HCT116 (cell line): Measurements from ENCODE around the gene GFOD1. TPM values are rescaled to one million over a fixed set of nuclear protein-coding genes. Genes with fewer than 3 reads are reported as not detected.

Experiments
- ATAC-seq: fragments of 200-7000 bp; cut with Tn5 transposase; 2 replicates; pipeline ENCODE4 v1.9.1; 2020; ENCODE audit warnings: mild to moderate bottlenecking, moderate library complexity
- BruUV-seq: library from RNA; stranded (reverse); fragments of 400-500 nt; replicated peaks from 2 replicates; lab custom pipeline; 2021; lab: Mats Ljungman, UMichigan
- CTCF ChIA-PET: fragments of 300-600 bp; sonication (Branson Sonifier 250); formaldehyde crosslinking; loops from one replicate; lab custom pipeline; 2021; ENCODE audit warnings: antibody characterized with exemption; lab: Charles Lee
- POLR2A ChIA-PET: fragments of 300-600, 350-600 bp; sonication (Branson Sonifier 250); formaldehyde crosslinking; loops from one replicate; lab custom pipeline; 2021; ENCODE audit warnings: antibody characterized with exemption; lab: Charles Lee
- RAD21 ChIA-PET, 2 experiments: fragments of 300-600 bp; sonication (Branson Sonifier 250); formaldehyde crosslinking; loops; one replicate each; lab custom pipeline; 2023; ENCODE audit warnings: low total read pairs in 2 of 2; ENCODE audit not compliant: uncharacterized antibody in 2 of 2, unreplicated experiment in 2 of 2, low non-redundant PET in 1 of 2; lab: Charles Lee
- DNase-seq: peaks from one replicate; pipeline ENCODE4 v3.0.0-alpha.2; 2010; ENCODE audit warnings: low read depth, low spot score
- H2AFZ ChIP-seq: fragments of 200-600 bp; shearing (Covaris generic), sonication (generic); 2 replicates; pipeline ENCODE4 v1.6.1; 2017; ENCODE audit warnings: low read depth, mixed run types, mixed read lengths, antibody characterized with exemption, low read length; ENCODE audit not compliant: poor library complexity, severe bottlenecking
- H3K27ac ChIP-seq: 2 replicates; pipeline ENCODE4 v1.5.1; 2012; ENCODE audit warnings: low read depth, low read length
- H3K27me3 ChIP-seq: fragments of 200-600 bp; sonication (generic); 2 replicates; pipeline ENCODE4 v1.6.1; 2016; ENCODE audit warnings: mixed run types, low read length, mixed read lengths; ENCODE audit not compliant: insufficient read depth
- H3K36me3 ChIP-seq, 2 experiments: fragments of 200-500 bp in 1 of 2; fragments of 200-600 bp in 1 of 2; sonication (Bioruptor generic) in 1 of 2; sonication (generic) in 1 of 2; 2 replicates each; pipeline versions ENCODE4 v1.5.1 to v1.6.1; 2014 to 2016; ENCODE audit warnings: low read length in 2 of 2, inconsistent platforms in 1 of 2, mixed read lengths in 1 of 2, mixed run types in 1 of 2; ENCODE audit not compliant: insufficient read depth in 2 of 2, control insufficient read depth in 1 of 2
- H3K4me1 ChIP-seq, 2 experiments: fragments of 200-600 bp in 1 of 2; sonication (generic) in 1 of 2; 2 replicates each; pipeline versions ENCODE4 v1.5.1 to v1.6.1; 2012 to 2017; ENCODE audit warnings: low read length in 2 of 2, inconsistent platforms in 1 of 2, mild to moderate bottlenecking in 1 of 2, mixed read lengths in 1 of 2, mixed run types in 1 of 2, moderate library complexity in 1 of 2; ENCODE audit not compliant: insufficient read depth in 2 of 2, control insufficient read depth in 1 of 2
- H3K4me2 ChIP-seq: fragments of 200-600 bp; sonication (generic); 2 replicates; pipeline ENCODE4 v1.6.1; 2017; ENCODE audit warnings: mixed run types, low read length, mixed read lengths
- H3K4me3 ChIP-seq, 2 experiments: fragments of 200-600 bp in 1 of 2; sonication (generic) in 1 of 2; replicated peaks in 1 of 2; 2 replicates each; pipeline ENCODE4 v1.5.1; 2011 to 2016; ENCODE audit warnings: low read length in 2 of 2, control low read depth in 1 of 2, low read depth in 1 of 2, mild to moderate bottlenecking in 1 of 2, mixed read lengths in 1 of 2, mixed run types in 1 of 2
- H3K79me2 ChIP-seq: fragments of 200-600 bp; sonication (generic); 2 replicates; pipeline ENCODE4 v1.6.1; 2017; ENCODE audit warnings: mild to moderate bottlenecking, mixed run types, low read length, moderate library complexity, mixed read lengths; ENCODE audit not compliant: insufficient read depth
- H3K9ac ChIP-seq: fragments of 200-600 bp; sonication (generic); 2 replicates; pipeline ENCODE4 v1.6.1; 2016; ENCODE audit warnings: low read length, mixed read lengths
- H3K9me2 ChIP-seq: fragments of 200-600 bp; sonication (generic), shearing (Covaris generic); 2 replicates; pipeline ENCODE4 v1.6.1; 2017; ENCODE audit warnings: mixed run types, mild to moderate bottlenecking, moderate library complexity; ENCODE audit not compliant: insufficient read depth
- H3K9me3 ChIP-seq, 2 experiments: fragments of 200-500 bp in 1 of 2; fragments of 200-600 bp in 1 of 2; sonication (Bioruptor generic) in 1 of 2; sonication (generic) in 1 of 2; 2 replicates each; pipeline ENCODE4 v1.6.1; 2014 to 2017; ENCODE audit warnings: low read length in 2 of 2, mixed read lengths in 2 of 2, inconsistent platforms in 1 of 2, low read depth in 1 of 2, mild to moderate bottlenecking in 1 of 2, mixed run types in 1 of 2, moderate library complexity in 1 of 2; ENCODE audit not compliant: control insufficient read depth in 1 of 2, insufficient read depth in 1 of 2
- H4K20me1 ChIP-seq: fragments of 200-600 bp; sonication (generic), shearing (Covaris generic); 2 replicates; pipeline ENCODE4 v1.6.1; 2017; ENCODE audit warnings: mixed run types, mild to moderate bottlenecking, moderate library complexity; ENCODE audit not compliant: insufficient read depth
- EZH2phosphoT487 ChIP-seq: fragments of 200-600 bp; IDR thresholded peaks from 2 replicates; pipeline ENCODE4 v1.6.1; 2018; ENCODE audit warnings: antibody characterized with exemption, borderline replicate concordance
- POLR2A ChIP-seq: IDR thresholded peaks from 2 replicates; pipeline ENCODE4 v1.7.0; 2011; ENCODE audit warnings: borderline replicate concordance; ENCODE audit not compliant: insufficient read depth, insufficient read length; ENCODE audit errors: extremely low read depth
- POLR2AphosphoS5 ChIP-seq: IDR thresholded peaks from 2 replicates; pipeline ENCODE4 v1.6.1; 2011; ENCODE audit warnings: mild to moderate bottlenecking, low read depth, low read length, moderate library complexity
- RAD21 ChIP-seq: IDR thresholded peaks from 2 replicates; pipeline ENCODE4 v1.6.1; 2012; ENCODE audit warnings: low read depth, mild to moderate bottlenecking
- SIN3A ChIP-seq: IDR thresholded peaks from 2 replicates; pipeline ENCODE4 v1.6.1; 2012; ENCODE audit warnings: low read depth
- SRF ChIP-seq: IDR thresholded peaks from 2 replicates; pipeline ENCODE4 v1.6.1; 2012; ENCODE audit warnings: low read depth
- YY1 ChIP-seq: IDR thresholded peaks from 2 replicates; pipeline ENCODE4 v1.6.1; 2011; ENCODE audit warnings: low read length, low read depth, moderate library complexity, mild to moderate bottlenecking; ENCODE audit not compliant: insufficient replicate concordance; ENCODE audit errors: extremely low read depth
- ZFX ChIP-seq: fragments of 450-650 bp; IDR thresholded peaks from 2 replicates; pipeline ENCODE4 v1.6.1; 2017
- intact Hi-C: fragments of 100-400 bp; cut with micrococcal nuclease; formaldehyde crosslinking; loops from 2 replicates; pipeline ENCODE4 v1.10.0; 2022
- total RNA-seq: library from RNA; stranded (reverse); gene quantifications from one replicate; pipeline ENCODE4 v1.2.1, GENCODE V29; 2021; ENCODE audit not compliant: unreplicated experiment
- TF ChIP-seq, protein P1 (sequence below), 3 experiments: fragments of 200-600 bp in 1 of 3; sonication (generic) in 1 of 3; IDR thresholded peaks in 2 of 3; conservative IDR thresholded peaks in 1 of 3; 2 replicates each; pipeline ENCODE4 v1.5.1; 2012 to 2017; ENCODE audit warnings: low read depth in 2 of 3, low read length in 2 of 3, antibody characterized with exemption in 1 of 3, borderline replicate concordance in 1 of 3, control low read depth in 1 of 3, mild to moderate bottlenecking in 1 of 3, mixed read lengths in 1 of 3, mixed run types in 1 of 3, moderate library complexity in 1 of 3; ENCODE audit not compliant: insufficient read depth in 1 of 3
- TF ChIP-seq, protein P2 (sequence below): IDR thresholded peaks from 2 replicates; pipeline ENCODE4 v1.6.1; 2011; ENCODE audit warnings: mild to moderate bottlenecking, low read length, moderate library complexity; ENCODE audit not compliant: insufficient replicate concordance; ENCODE audit errors: extremely low read depth

GFOD1 gene
- total RNA-seq, 1 experiment from 2014 or later, result 3.8 TPM

DNA sequence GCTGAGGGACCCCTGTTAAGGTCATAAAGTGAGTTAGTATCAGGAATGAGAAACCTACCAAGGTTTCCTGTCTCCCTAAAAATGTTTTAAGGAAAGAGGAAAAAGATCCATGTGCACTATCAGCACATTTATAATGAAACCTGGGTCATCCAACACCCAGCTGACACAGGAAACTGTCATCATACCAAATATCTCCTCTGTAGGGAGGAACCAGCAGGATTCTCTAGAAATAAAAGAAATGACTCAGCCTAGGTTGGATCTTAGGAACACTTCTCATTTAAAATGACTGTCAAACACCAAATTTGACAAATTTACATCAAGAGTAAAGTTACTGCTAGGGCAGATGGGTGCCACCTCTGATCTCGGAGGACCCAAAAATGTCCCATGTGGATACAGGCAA lies 21.7 kb downstream of the GFOD1 start (continued):
- TF ChIP-seq, protein P1, sequence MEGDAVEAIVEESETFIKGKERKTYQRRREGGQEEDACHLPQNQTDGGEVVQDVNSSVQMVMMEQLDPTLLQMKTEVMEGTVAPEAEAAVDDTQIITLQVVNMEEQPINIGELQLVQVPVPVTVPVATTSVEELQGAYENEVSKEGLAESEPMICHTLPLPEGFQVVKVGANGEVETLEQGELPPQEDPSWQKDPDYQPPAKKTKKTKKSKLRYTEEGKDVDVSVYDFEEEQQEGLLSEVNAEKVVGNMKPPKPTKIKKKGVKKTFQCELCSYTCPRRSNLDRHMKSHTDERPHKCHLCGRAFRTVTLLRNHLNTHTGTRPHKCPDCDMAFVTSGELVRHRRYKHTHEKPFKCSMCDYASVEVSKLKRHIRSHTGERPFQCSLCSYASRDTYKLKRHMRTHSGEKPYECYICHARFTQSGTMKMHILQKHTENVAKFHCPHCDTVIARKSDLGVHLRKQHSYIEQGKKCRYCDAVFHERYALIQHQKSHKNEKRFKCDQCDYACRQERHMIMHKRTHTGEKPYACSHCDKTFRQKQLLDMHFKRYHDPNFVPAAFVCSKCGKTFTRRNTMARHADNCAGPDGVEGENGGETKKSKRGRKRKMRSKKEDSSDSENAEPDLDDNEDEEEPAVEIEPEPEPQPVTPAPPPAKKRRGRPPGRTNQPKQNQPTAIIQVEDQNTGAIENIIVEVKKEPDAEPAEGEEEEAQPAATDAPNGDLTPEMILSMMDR (IDR thresholded peaks at IDR 0.05 in 2 of 3, conservative IDR thresholded peaks at IDR 0.05 in 1 of 3; ENCODE audit: borderline replicate concordance in 1 of 3, insufficient read depth in 1 of 3, low read depth in 2 of 3, low read length in 2 of 3), result no peak
- TF ChIP-seq, protein P2, sequence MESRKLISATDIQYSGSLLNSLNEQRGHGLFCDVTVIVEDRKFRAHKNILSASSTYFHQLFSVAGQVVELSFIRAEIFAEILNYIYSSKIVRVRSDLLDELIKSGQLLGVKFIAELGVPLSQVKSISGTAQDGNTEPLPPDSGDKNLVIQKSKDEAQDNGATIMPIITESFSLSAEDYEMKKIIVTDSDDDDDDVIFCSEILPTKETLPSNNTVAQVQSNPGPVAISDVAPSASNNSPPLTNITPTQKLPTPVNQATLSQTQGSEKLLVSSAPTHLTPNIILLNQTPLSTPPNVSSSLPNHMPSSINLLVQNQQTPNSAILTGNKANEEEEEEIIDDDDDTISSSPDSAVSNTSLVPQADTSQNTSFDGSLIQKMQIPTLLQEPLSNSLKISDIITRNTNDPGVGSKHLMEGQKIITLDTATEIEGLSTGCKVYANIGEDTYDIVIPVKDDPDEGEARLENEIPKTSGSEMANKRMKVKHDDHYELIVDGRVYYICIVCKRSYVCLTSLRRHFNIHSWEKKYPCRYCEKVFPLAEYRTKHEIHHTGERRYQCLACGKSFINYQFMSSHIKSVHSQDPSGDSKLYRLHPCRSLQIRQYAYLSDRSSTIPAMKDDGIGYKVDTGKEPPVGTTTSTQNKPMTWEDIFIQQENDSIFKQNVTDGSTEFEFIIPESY, result no peak
- TF ChIP-seq SRF (no peak), YY1 (no peak), POLR2A (no peak)

DNA sequence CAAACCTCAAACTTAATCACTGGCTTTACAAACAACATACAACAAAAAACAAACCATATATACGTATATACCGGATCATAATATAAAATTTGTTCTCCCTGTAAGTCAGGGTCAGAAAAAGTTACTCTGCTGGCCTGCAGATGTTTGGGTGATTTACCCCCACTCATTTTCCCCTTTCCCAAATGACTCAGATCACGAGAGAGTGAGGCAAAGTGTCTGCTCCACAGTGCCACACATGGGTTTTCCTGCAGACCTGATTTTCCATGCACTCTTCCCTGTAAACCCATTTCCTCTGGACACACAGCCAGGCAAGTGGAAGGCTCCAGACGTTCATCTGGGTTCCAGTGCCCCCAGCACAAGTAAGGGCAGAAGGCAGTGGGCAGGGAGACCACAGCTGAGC lies 23.5 kb downstream of the GFOD1 start:
- no TSS peak for BruUV-seq
- intact Hi-C loops, result no loop called here
- ChIA-PET POLR2A (no interaction called here), RAD21 (no interaction called here), CTCF (no interaction called here)
- Histone ChIP-seq H3K4me2 (no peak overlapping the region), H4K20me1 (no peaks in the 10 kb centered on the region), H2AFZ (no peak overlapping the region), H3K4me3 (no peak overlapping the region), H3K27ac (no peak overlapping the region), H3K4me1 (peaks cover 23 to 56% of the 10 kb centered on the region in 2 experiments), H3K27me3 (no peaks in the 10 kb centered on the region), H3K9me3 (no peaks in the 10 kb centered on the region), H3K9ac (no peak overlapping the region), H3K9me2 (no peaks in the 10 kb centered on the region), H3K36me3 (no peaks in the 10 kb centered on the region), H3K79me2 (no peaks in the 10 kb centered on the region)
- ATAC-seq, result no peak
- DNase-seq, result no peak
- no peak for TF ChIP-seq SIN3A
- TF ChIP-seq EZH2phosphoT487, result no peak
- TF ChIP-seq ZFX, result no peak
- no peak for TF ChIP-seq POLR2AphosphoS5
- TF ChIP-seq SRF, result no peak
- TF ChIP-seq RAD21, result no peak
- TF ChIP-seq, protein P2, result no peak
- TF ChIP-seq YY1, result no peak
- TF ChIP-seq, protein P1 (IDR thresholded peaks at IDR 0.05 in 2 of 3, conservative IDR thresholded peaks at IDR 0.05 in 1 of 3; ENCODE audit: borderline replicate concordance in 1 of 3, insufficient read depth in 1 of 3, low read depth in 2 of 3, low read length in 2 of 3), result no peak
